Loucy (cell line): ENCODE data around the gene ELN.
A peak's percentile ranks its signal among the peaks of the same experiment; 100 is the strongest.

Source experiments
- H2AFZ ChIP-seq: fragments of 200-600 bp; sonication (generic); 2 replicates; pipeline ENCODE4 v1.6.0; 2016; ENCODE audit warnings: antibody characterized with exemption, mild to moderate bottlenecking, low read length, moderate library complexity
- H3F3A ChIP-seq: fragments of 200-600 bp; 2 replicates; pipeline ENCODE4 v1.6.0; 2016; ENCODE audit warnings: antibody characterized with exemption, low read depth, mild to moderate bottlenecking
- H3K27me3 ChIP-seq: fragments of 200-600 bp; sonication (generic); 2 replicates; pipeline ENCODE4 v1.6.1; 2014; ENCODE audit warnings: low read length, mild to moderate bottlenecking; ENCODE audit not compliant: insufficient read depth, poor library complexity, severe bottlenecking
- H3K36me3 ChIP-seq: fragments of 200-600 bp; sonication (generic); 2 replicates; pipeline ENCODE4 v1.6.1; 2016; ENCODE audit warnings: low read length; ENCODE audit not compliant: insufficient read depth
- H3K4me1 ChIP-seq: fragments of 200-600 bp; sonication (generic); 2 replicates; pipeline ENCODE4 v1.5.1; 2014; ENCODE audit warnings: low read length, mild to moderate bottlenecking; ENCODE audit not compliant: insufficient read depth, poor library complexity, severe bottlenecking
- H3K4me2 ChIP-seq: fragments of 200-600 bp; sonication (generic); 2 replicates; pipeline ENCODE4 v1.6.0; 2014; ENCODE audit warnings: antibody characterized with exemption, low read length, low read depth, mild to moderate bottlenecking; ENCODE audit not compliant: poor library complexity, severe bottlenecking
- H3K4me3 ChIP-seq: fragments of 200-600 bp; sonication (generic); 2 replicates; pipeline ENCODE4 v1.5.1; 2014; ENCODE audit warnings: low read length, mild to moderate bottlenecking, mixed read lengths; ENCODE audit not compliant: poor library complexity, severe bottlenecking
- H3K79me2 ChIP-seq: fragments of 200-600 bp; sonication (generic); 2 replicates; pipeline ENCODE4 v1.6.1; 2014; ENCODE audit warnings: low read length; ENCODE audit not compliant: insufficient read depth
- H3K9ac ChIP-seq: fragments of 200-600 bp; sonication (generic); 2 replicates; pipeline ENCODE4 v1.6.0; 2014; ENCODE audit warnings: mild to moderate bottlenecking, low read depth, low read length, moderate library complexity; ENCODE audit not compliant: poor library complexity, severe bottlenecking
- H3K9me2 ChIP-seq: fragments of 200-600 bp; sonication (generic); replicated peaks from 2 replicates; pipeline ENCODE4 v1.6.1; 2016; ENCODE audit warnings: low read depth, low read length, mixed read lengths
- H3K9me3 ChIP-seq: fragments of 200-600 bp; sonication (generic); 2 replicates; pipeline ENCODE4 v1.6.1; 2014; ENCODE audit warnings: mild to moderate bottlenecking, antibody characterized with exemption, low read length, low read depth; ENCODE audit not compliant: insufficient read depth
- H4K20me1 ChIP-seq: fragments of 200-600 bp; sonication (generic); 2 replicates; pipeline ENCODE4 v1.6.0; 2014; ENCODE audit warnings: antibody characterized with exemption, low read length, mild to moderate bottlenecking; ENCODE audit not compliant: insufficient read depth, poor library complexity, severe bottlenecking
- EZH2phosphoT487 ChIP-seq: fragments of 200-600 bp; IDR thresholded peaks from 2 replicates; pipeline ENCODE4 v1.6.1; 2018; ENCODE audit warnings: antibody characterized with exemption, mild to moderate bottlenecking, moderate library complexity, borderline replicate concordance
- TF ChIP-seq, protein P1 (sequence below): fragments of 200-600 bp; sonication (generic); conservative IDR thresholded peaks from 2 replicates; pipeline ENCODE4 v1.5.1; 2014; ENCODE audit warnings: mild to moderate bottlenecking, antibody characterized with exemption, low read length

ELN gene

DNA sequence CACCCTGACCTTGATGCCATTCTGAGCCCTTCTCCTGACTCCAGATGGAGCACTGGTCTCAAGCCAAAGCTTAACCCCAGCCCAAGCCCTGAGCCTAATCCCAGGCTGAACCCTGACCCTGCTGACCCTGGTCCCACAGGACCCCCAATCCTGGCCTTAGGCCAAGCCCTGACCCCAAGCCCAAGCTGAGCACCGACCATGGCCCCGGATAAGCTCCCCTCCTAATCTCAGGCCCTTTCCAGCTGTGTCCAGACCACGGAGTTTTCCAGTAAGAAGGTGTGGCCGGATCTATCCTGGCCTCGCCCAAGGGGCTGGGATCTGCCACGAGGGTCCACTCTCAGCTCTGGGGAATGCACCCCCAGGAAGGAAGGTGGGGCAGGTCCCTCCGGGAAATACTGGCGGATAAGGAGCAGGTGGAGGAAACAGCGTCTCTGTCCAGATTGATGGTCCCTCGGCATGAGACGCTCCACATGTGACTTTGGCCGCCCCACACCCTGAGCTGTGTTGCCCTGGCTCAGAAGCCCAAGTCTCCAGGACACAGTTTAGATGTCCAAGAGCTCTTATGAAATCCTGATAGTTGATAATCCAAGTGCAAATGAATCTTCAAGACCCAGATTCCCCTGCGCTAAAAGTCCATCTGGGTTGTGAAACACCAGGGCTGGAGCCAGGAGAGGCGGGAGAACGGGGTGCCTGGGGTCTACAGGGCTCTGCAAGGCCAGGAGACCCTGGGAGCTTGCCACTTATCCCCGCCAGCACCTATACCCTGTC is 10.4 kb downstream of the ELN start:
- H3K9me3 ChIP-seq, result no peaks in the 10 kb centered on the region
- no peak overlapping the region for H2AFZ ChIP-seq
- TF ChIP-seq EZH2phosphoT487, result no peak
- TF ChIP-seq, protein P1, sequence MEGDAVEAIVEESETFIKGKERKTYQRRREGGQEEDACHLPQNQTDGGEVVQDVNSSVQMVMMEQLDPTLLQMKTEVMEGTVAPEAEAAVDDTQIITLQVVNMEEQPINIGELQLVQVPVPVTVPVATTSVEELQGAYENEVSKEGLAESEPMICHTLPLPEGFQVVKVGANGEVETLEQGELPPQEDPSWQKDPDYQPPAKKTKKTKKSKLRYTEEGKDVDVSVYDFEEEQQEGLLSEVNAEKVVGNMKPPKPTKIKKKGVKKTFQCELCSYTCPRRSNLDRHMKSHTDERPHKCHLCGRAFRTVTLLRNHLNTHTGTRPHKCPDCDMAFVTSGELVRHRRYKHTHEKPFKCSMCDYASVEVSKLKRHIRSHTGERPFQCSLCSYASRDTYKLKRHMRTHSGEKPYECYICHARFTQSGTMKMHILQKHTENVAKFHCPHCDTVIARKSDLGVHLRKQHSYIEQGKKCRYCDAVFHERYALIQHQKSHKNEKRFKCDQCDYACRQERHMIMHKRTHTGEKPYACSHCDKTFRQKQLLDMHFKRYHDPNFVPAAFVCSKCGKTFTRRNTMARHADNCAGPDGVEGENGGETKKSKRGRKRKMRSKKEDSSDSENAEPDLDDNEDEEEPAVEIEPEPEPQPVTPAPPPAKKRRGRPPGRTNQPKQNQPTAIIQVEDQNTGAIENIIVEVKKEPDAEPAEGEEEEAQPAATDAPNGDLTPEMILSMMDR, result no peak
- no peaks in the 10 kb centered on the region for H3K36me3 ChIP-seq
- H3F3A ChIP-seq, result no peaks in the 10 kb centered on the region
- no peak overlapping the region for H3K9ac ChIP-seq
- no peak overlapping the region for H3K4me3 ChIP-seq
- H3K4me2 ChIP-seq, result no peak overlapping the region
- peaks cover 10% of the 10 kb centered on the region for H3K4me1 ChIP-seq
- no peaks in the 10 kb centered on the region for H3K79me2 ChIP-seq
- H3K27me3 ChIP-seq, result no peaks in the 10 kb centered on the region
- H3K9me2 ChIP-seq, result no peaks in the 10 kb centered on the region
- H4K20me1 ChIP-seq, result no peaks in the 10 kb centered on the region

GRCh38 chr7:74039337-74039736 is 11.4 kb downstream of the ELN start:
- Histone ChIP-seq H3K79me2 (no peaks in the 10 kb centered on the region), H3K9me2 (no peaks in the 10 kb centered on the region), H3K4me3 (no peak overlapping the region), H4K20me1 (no peaks in the 10 kb centered on the region), H3K4me1 (peaks cover 10% of the 10 kb centered on the region), H3F3A (no peaks in the 10 kb centered on the region), H3K36me3 (no peaks in the 10 kb centered on the region), H3K4me2 (no peak overlapping the region), H3K27me3 (no peaks in the 10 kb centered on the region), H3K9ac (no peak overlapping the region), H3K9me3 (no peaks in the 10 kb centered on the region), H2AFZ (no peak overlapping the region)
- TF ChIP-seq, protein P1, result no peak
- no peak for TF ChIP-seq EZH2phosphoT487

- H3K79me2 ChIP-seq, result no peaks in the 10 kb centered on the region
- no peaks in the 10 kb centered on the region for H3K27me3 ChIP-seq
- H3K4me3 ChIP-seq, result no peak overlapping the region
- no peaks in the 10 kb centered on the region for H3F3A ChIP-seq
- H3K4me2 ChIP-seq, result no peak overlapping the region
- H3K9me2 ChIP-seq, result no peaks in the 10 kb centered on the region
- TF ChIP-seq, protein P1, result no peak
- TF ChIP-seq EZH2phosphoT487, result no peak
- no peak overlapping the region for H3K9ac ChIP-seq
- H2AFZ ChIP-seq, result peak overlapping the region; percentile 63; the same call in 1 of the 2 replicates
- H4K20me1 ChIP-seq, result no peaks in the 10 kb centered on the region
- peaks cover 10% of the 10 kb centered on the region for H3K4me1 ChIP-seq
- no peaks in the 10 kb centered on the region for H3K9me3 ChIP-seq
- H3K36me3 ChIP-seq, result no peaks in the 10 kb centered on the region
Measured at GRCh38 chr7:74040101-74040790, 12.3 kb downstream of the ELN start.
